Activated T-helper 17 cell treated with anti-CD3 and anti-CD28 coated beads, Interleukin-2, amount 50 U/mL, for 72 hours (primary cell): ENCODE results near the gene MYO18B. TPM values are rescaled to one million over a fixed set of nuclear protein-coding genes. Genes with fewer than 3 reads are reported as not detected.

Source experiments
- ATAC-seq: fragments of 150-1000 bp; cut with Tn5 transposase; replicated peaks from 2 replicates; pipeline ENCODE4 v1.10.0; 2021; ENCODE audit warnings: mild to moderate bottlenecking, moderate library complexity
- H3K27ac Mint-ChIP-seq: one replicate; pipeline ENCODE4 v1.8.0; 2022; ENCODE audit warnings: mixed read lengths
- H3K27me3 Mint-ChIP-seq: one replicate; pipeline ENCODE4 v1.8.0; 2022; ENCODE audit warnings: mixed read lengths
- H3K36me3 Mint-ChIP-seq: one replicate; pipeline ENCODE4 v1.8.0; 2022; ENCODE audit warnings: low read depth, mild to moderate bottlenecking, mixed read lengths
- H3K4me1 Mint-ChIP-seq: one replicate; pipeline ENCODE4 v1.8.0; 2022; ENCODE audit warnings: mixed read lengths
- H3K4me3 Mint-ChIP-seq: one replicate; pipeline ENCODE4 v1.8.0; 2022; ENCODE audit warnings: mild to moderate bottlenecking, mixed read lengths
- H3K9me3 Mint-ChIP-seq: one replicate; pipeline ENCODE4 v1.8.0; 2022; ENCODE audit warnings: mixed read lengths
- total RNA-seq, 2 donors: library from RNA; stranded (reverse); gene quantifications; one replicate each; pipeline ENCODE4 v1.2.3, GENCODE V29; 2022

The MYO18B gene
- total RNA-seq, 2 donors from 2014 or later, result 2.3 to 4.3 TPM

DNA sequence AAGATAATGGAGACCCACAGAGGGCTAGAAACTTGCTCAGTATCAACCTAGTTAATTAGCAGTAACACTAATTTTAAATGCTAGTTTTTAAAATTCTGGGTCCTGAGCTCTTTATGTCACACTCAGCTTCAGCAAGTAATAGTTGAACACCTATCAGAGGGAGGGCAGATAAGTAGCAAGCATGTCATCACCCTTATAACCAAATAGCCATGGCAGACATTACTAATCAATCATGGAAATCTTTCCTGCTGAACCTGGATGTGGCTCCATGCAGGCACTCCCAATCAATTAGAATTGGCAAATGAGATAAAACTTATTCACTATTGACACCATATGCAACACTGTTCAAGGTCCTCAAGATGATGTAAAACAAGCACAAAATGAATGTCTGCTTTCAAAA lies 315.7 kb downstream of the MYO18B start:
- Mint-ChIP-seq H3K27me3 (peaks cover 15% of the 10 kb centered on the region), H3K4me3 (no peak overlapping the region), H3K36me3 (no peaks in the 10 kb centered on the region), H3K4me1 (no peaks in the 10 kb centered on the region), H3K9me3 (no peaks in the 10 kb centered on the region), H3K27ac (no peak overlapping the region)
- no peak for ATAC-seq

DNA sequence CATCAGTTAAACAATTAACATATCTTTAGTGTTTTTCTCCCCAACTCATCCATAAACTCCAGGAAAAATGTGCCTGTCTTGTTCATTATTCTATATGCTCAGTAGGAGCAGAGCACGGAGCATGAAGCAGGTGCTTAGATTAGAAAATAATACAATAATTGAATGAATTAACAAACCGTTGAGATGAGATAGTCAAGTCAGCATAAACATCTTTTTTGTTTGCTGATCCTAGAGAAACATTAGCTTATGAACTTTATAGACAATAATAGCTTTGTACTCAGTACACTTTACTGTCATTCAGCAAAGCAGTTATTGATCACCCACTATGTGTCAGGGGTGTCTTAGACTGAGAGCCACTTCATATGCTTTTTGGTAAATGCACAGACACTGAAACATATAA lies 322.1 kb downstream of the MYO18B start:
- H3K27me3 Mint-ChIP-seq, result peaks cover 17% of the 10 kb centered on the region
- H3K27ac Mint-ChIP-seq, result no peak overlapping the region
- H3K36me3 Mint-ChIP-seq, result no peaks in the 10 kb centered on the region

DNA sequence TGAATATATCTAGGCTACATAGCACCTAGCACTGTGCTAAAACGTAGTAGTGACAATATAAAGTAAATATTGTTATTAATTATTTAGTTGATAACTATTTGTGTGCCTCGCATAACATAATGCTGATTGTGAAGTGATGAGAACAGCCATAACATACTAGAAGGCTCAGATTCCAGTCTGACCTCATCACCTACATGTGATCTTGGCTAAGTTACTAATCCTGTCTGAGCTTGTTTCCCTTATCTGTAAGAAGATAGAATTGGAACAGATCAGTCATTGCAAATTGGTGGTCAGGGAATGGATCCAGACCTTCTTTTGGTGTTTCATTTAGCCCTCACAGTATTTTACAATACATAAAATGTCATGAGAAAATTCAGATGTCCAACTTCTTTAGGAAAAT lies 323.9 kb downstream of the MYO18B start:
- Mint-ChIP-seq H3K4me3 (no peak overlapping the region), H3K4me1 (no peaks in the 10 kb centered on the region), H3K9me3 (peaks cover 7% of the 10 kb centered on the region), H3K36me3 (no peaks in the 10 kb centered on the region), H3K27me3 (peaks cover 25% of the 10 kb centered on the region), H3K27ac (no peak overlapping the region)
- no peak for ATAC-seq

More for the DNA sequence above, 322.1 kb downstream of the MYO18B start:
- no peak for ATAC-seq
- Mint-ChIP-seq H3K9me3 (peaks cover 3% of the 10 kb centered on the region), H3K4me3 (no peak overlapping the region), H3K4me1 (no peaks in the 10 kb centered on the region)

DNA sequence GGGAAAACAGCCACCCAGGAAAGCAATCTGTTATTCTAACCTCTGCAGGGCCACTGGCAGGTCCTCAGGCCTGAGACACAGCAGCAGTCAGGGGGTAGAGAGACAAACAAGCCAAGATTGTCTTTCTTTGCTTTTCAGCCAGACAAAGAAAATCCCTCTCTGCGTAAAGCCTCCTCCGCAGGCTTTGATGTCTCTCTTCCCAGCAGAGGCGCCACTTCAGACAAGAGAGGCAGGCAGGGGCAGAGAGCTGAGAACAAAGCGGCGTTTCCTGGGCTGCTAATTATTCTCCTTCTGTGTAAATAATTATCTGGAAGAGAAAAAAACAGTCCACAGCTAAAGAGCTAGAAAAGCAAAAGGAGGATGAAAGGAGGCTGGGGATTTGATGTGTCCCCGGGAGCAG lies 324.5 kb downstream of the MYO18B start:
- no peak overlapping the region for H3K27ac Mint-ChIP-seq
- no peak for ATAC-seq
- H3K4me1 Mint-ChIP-seq, result no peaks in the 10 kb centered on the region

DNA sequence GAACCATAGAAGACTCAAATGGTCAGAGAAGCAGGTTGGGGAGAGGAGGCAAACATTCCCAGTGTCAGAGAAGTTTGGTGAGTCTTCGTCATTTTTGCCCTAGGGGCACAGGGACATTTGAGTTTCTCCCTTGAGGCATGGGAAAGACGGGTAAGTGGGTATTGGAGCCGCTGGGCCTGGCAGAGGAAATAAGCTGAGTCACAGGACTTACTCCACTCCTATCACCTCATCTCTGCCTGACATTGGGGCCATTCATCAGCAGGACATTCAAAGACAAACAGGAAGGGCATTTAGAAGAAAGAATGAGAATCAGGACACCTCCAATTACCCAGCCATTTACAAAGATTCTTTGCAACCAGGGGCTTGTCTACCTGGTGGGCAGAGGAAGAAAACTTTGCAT lies 326.6 kb downstream of the MYO18B start:
- Mint-ChIP-seq H3K9me3 (peaks cover 3% of the 10 kb centered on the region), H3K27ac (no peak overlapping the region), H3K27me3 (peaks cover 24% of the 10 kb centered on the region), H3K4me3 (no peak overlapping the region), H3K36me3 (no peaks in the 10 kb centered on the region), H3K4me1 (no peaks in the 10 kb centered on the region)
- no peak for ATAC-seq

More for the DNA sequence above, 324.5 kb downstream of the MYO18B start:
- peaks cover 7% of the 10 kb centered on the region for H3K9me3 Mint-ChIP-seq
- no peak overlapping the region for H3K4me3 Mint-ChIP-seq
- H3K36me3 Mint-ChIP-seq, result no peaks in the 10 kb centered on the region
- H3K27me3 Mint-ChIP-seq, result peaks cover 25% of the 10 kb centered on the region

DNA sequence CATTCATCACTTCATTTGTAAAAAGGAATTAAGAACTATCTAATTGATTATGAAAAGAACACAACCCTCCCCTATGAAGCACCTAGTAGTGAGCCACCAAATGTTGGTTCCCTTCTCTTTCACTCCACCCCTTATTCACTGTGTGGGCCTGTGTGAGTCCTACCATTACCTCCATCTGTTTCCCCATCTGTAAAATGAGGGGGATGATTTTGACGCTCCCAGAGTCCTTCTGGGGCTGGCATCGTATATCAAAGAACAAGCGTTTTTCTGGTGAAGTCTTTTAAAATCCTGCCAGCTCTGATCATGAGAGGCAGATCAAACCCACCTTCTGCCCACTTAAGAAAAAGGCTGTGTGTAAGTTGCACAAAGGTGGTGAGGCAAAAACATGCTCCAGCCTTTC lies 330.6 kb downstream of the MYO18B start:
- Mint-ChIP-seq H3K4me1 (no peaks in the 10 kb centered on the region), H3K27ac (no peak overlapping the region), H3K9me3 (peaks cover 3% of the 10 kb centered on the region), H3K4me3 (no peak overlapping the region), H3K36me3 (no peaks in the 10 kb centered on the region), H3K27me3 (peaks cover 27% of the 10 kb centered on the region)
- ATAC-seq, result no peak

DNA sequence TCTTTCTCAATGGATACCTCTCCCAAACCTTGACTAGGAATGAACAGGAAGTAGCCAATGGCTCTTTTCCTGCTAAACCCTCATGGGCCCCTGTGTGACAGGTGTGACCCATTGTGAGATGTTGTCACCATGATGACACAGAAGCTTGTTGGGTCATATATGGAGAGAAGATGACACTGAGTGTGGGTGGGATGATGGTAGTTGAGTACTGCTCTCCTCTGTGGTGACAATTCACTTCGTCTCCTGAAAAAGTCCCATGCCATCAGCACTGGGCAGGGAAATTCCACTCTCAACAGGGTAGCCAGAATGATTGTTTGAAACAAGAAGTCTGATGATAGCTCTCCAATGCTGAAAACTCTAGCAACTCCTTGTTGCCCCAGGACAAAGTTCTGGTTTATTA lies 333.3 kb downstream of the MYO18B start:
- Mint-ChIP-seq H3K4me3 (no peak overlapping the region), H3K4me1 (no peaks in the 10 kb centered on the region), H3K27me3 (peaks cover 18% of the 10 kb centered on the region), H3K27ac (no peak overlapping the region), H3K9me3 (peaks cover 3% of the 10 kb centered on the region), H3K36me3 (no peaks in the 10 kb centered on the region)
- no peak for ATAC-seq

DNA sequence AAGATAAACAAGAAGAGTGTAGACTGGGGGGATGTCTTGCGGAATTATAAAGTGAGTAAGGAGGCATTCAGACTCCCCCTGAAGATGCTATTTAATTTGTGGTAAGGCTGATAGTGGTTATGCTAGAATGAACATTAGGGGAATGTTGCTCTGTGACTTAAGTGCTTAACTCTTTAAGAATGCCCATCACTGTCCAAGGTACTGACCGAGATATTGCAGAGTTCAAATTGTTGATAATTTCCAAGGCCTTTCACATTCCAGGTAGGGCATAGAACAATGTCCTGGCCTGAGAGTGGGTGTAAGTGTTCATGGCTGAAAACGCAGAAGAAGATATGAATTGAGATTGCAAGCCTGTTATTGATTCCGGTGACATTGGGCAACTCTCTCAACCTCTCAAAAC lies 337.0 kb downstream of the MYO18B start:
- H3K36me3 Mint-ChIP-seq, result no peaks in the 10 kb centered on the region
- no peaks in the 10 kb centered on the region for H3K4me1 Mint-ChIP-seq
- ATAC-seq, result no peak
- no peak overlapping the region for H3K27ac Mint-ChIP-seq
- no peaks in the 10 kb centered on the region for H3K9me3 Mint-ChIP-seq
- no peak overlapping the region for H3K4me3 Mint-ChIP-seq
- peaks cover 5% of the 10 kb centered on the region for H3K27me3 Mint-ChIP-seq

Other genes starting within 250 kb of the MYO18B start
- gene GRK3, start 177.5 kb upstream of the MYO18B start, total RNA-seq, result 10 to 100 TPM in 1 of 2 donors, 1 to 10 TPM in 1; 5.8 to 27.2 TPM